Caco-2 (cell line): ENCODE data around the gene HSPG2. TPM values are rescaled to one million over a fixed set of nuclear protein-coding genes. Genes with fewer than 3 reads are reported as not detected.

Source experiments
- BruUV-seq: library from RNA; stranded (reverse); fragments of 400-500 nt; replicated peaks from 2 replicates; lab custom pipeline; 2021; lab: Mats Ljungman, UMichigan
- CTCF ChIA-PET: fragments of 300-600 bp; sonication (Branson Sonifier 250); formaldehyde crosslinking; loops from one replicate; lab custom pipeline; 2022; ENCODE audit warnings: antibody characterized with exemption; lab: Charles Lee
- POLR2A ChIA-PET: fragments of 300-600 bp; sonication (Branson Sonifier 250); formaldehyde crosslinking; loops from one replicate; lab custom pipeline; 2022; ENCODE audit warnings: antibody characterized with exemption; lab: Charles Lee
- DNase-seq, 2 experiments: peaks; one replicate each; pipeline versions ENCODE4 v3.0.0 to v3.0.0-alpha.2; 2020 to 2022
- H3K27me3 ChIP-seq: replicated peaks from 2 replicates; pipeline ENCODE4 v1.6.0; 2011; ENCODE audit warnings: low read length; ENCODE audit not compliant: control insufficient read depth, insufficient read depth
- H3K36me3 ChIP-seq: 2 replicates; pipeline ENCODE4 v1.5.1; 2011; ENCODE audit warnings: low read length; ENCODE audit not compliant: control insufficient read depth, insufficient read depth
- H3K4me1 ChIP-seq: fragments of 250-450 bp; sonication (Bioruptor Pico); 2 replicates; pipeline ENCODE4 v1.5.1; 2020; ENCODE audit warnings: mild to moderate bottlenecking
- H3K4me3 ChIP-seq: 2 replicates; pipeline ENCODE4 v1.5.1; 2011; ENCODE audit warnings: low read depth, mild to moderate bottlenecking, control low read depth, low read length
- H3K9me3 ChIP-seq: fragments of 250-450 bp; sonication (Bioruptor Pico); 2 replicates; pipeline ENCODE4 v1.5.1; 2020; ENCODE audit warnings: mild to moderate bottlenecking, moderate library complexity
- H3K27ac Mint-ChIP-seq: one replicate; pipeline ENCODE4 v1.8.0; 2022; ENCODE audit warnings: mixed read lengths; ENCODE audit not compliant: unreplicated experiment
- H3K27me3 Mint-ChIP-seq: one replicate; pipeline ENCODE4 v1.8.0; 2022; ENCODE audit warnings: mixed read lengths; ENCODE audit not compliant: insufficient read depth, unreplicated experiment
- H3K36me3 Mint-ChIP-seq: one replicate; pipeline ENCODE4 v1.8.0; 2022; ENCODE audit warnings: mild to moderate bottlenecking, mixed read lengths; ENCODE audit not compliant: insufficient read depth, unreplicated experiment
- H3K4me1 Mint-ChIP-seq: one replicate; pipeline ENCODE4 v1.8.0; 2022; ENCODE audit warnings: low read depth, mixed read lengths; ENCODE audit not compliant: unreplicated experiment
- H3K4me3 Mint-ChIP-seq: one replicate; pipeline ENCODE4 v1.8.0; 2022; ENCODE audit warnings: mild to moderate bottlenecking, moderate library complexity, mixed read lengths; ENCODE audit not compliant: unreplicated experiment
- H3K9me3 Mint-ChIP-seq: one replicate; pipeline ENCODE4 v1.8.0; 2022; ENCODE audit warnings: mixed read lengths; ENCODE audit not compliant: unreplicated experiment
- intact Hi-C: fragments of 100-400 bp; cut with micrococcal nuclease; formaldehyde crosslinking; loops from one replicate; pipeline ENCODE4 v1.10.0; 2022; ENCODE audit not compliant: unreplicated experiment
- total RNA-seq: library from RNA; stranded (reverse); gene quantifications from 2 replicates; pipeline ENCODE4 v1.2.3, GENCODE V29; 2022
- TF ChIP-seq, protein P1 (sequence below), 2 experiments: fragments of 200-600 bp in 1 of 2; IDR thresholded peaks; 1 replicate in 1 of 2; 2 replicates in 1 of 2; pipeline versions ENCODE4 v1.5.1 to v1.8.0; 2011 to 2022; ENCODE audit warnings: antibody characterized with exemption in 1 of 2, control low read depth in 1 of 2, inconsistent platforms in 1 of 2, low read depth in 1 of 2, low read length in 1 of 2, mild to moderate bottlenecking in 1 of 2, moderate library complexity in 1 of 2; ENCODE audit not compliant: insufficient read depth in 1 of 2, severe bottlenecking in 1 of 2, unreplicated experiment in 1 of 2

HSPG2 gene
- total RNA-seq, 1 experiment from 2014 or later: 237 TPM

DNA sequence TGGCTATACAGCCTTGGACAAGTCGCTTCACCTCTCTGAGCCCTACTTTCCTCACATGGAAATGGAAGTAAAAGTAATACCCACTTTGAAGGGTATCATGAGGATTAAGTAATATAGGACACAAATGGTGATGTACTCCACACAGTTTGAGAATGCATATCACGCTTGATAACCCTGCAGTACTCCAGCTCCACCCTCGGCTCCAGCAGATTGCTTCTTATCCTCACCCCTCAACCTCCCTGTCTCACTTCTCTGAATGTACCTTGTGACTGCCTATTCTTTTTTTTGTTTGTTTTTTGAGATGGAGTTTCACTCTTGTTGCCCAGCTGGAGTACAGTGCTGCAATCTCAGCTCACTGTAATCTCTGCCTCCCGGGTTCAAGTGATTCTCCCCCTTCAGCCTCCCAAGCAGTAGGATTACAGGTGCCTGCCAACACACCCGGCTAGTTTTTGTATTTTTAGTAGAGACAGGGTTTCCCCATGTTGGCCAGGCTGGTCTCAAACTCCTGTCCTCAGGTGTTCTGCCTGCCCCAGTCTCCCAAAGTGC, 69.6 kb downstream of the HSPG2 start:
- intact Hi-C loops: no loop called here
- no peaks in the 10 kb centered on the region for H3K9me3 ChIP-seq
- Mint-ChIP-seq H3K9me3 (no peaks in the 10 kb centered on the region), H3K27ac (no peak overlapping the region), H3K36me3 (peaks cover 78% of the 10 kb centered on the region), H3K4me3 (no peak overlapping the region), H3K4me1 (peaks cover 6% of the 10 kb centered on the region), H3K27me3 (no peaks in the 10 kb centered on the region)
- TF ChIP-seq, protein P1, sequence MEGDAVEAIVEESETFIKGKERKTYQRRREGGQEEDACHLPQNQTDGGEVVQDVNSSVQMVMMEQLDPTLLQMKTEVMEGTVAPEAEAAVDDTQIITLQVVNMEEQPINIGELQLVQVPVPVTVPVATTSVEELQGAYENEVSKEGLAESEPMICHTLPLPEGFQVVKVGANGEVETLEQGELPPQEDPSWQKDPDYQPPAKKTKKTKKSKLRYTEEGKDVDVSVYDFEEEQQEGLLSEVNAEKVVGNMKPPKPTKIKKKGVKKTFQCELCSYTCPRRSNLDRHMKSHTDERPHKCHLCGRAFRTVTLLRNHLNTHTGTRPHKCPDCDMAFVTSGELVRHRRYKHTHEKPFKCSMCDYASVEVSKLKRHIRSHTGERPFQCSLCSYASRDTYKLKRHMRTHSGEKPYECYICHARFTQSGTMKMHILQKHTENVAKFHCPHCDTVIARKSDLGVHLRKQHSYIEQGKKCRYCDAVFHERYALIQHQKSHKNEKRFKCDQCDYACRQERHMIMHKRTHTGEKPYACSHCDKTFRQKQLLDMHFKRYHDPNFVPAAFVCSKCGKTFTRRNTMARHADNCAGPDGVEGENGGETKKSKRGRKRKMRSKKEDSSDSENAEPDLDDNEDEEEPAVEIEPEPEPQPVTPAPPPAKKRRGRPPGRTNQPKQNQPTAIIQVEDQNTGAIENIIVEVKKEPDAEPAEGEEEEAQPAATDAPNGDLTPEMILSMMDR (IDR thresholded peaks at IDR 0.05; ENCODE audit: insufficient read depth in 1 of 2, low read depth in 1 of 2, low read length in 1 of 2, severe bottlenecking in 1 of 2, unreplicated experiment in 1 of 2): no peak
- POLR2A ChIA-PET: no interaction called here
- peaks cover 4% of the 10 kb centered on the region for H3K36me3 ChIP-seq
- no peak overlapping the region for H3K4me3 ChIP-seq
- CTCF ChIA-PET: no interaction called here
- no peaks in the 10 kb centered on the region for H3K4me1 ChIP-seq
- no peaks in the 10 kb centered on the region for H3K27me3 ChIP-seq
- DNase-seq: no peak
- BruUV-seq: TSS peak; percentile 15

DNA sequence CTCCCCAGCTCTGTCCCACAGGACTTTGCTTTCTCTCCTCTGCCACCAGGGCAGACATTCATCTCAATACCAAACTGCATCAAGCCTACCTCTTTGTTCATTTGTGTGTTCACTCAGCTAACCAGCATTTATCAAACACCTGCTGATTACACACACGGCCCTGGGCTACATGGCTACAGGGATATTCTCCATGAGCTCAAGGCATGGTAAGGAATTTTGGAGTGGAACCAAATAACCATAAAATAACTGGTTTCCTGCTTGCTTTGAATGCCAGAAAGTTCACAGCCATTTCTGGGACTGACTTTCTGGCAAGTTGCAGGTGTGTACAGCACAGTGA, 70.4 kb downstream of the HSPG2 start:
- DNase-seq: no peak
- CTCF ChIA-PET: no interaction called here
- TF ChIP-seq, protein P1 (IDR thresholded peaks at IDR 0.05; ENCODE audit: insufficient read depth in 1 of 2, low read depth in 1 of 2, low read length in 1 of 2, severe bottlenecking in 1 of 2, unreplicated experiment in 1 of 2): no peak

DNA sequence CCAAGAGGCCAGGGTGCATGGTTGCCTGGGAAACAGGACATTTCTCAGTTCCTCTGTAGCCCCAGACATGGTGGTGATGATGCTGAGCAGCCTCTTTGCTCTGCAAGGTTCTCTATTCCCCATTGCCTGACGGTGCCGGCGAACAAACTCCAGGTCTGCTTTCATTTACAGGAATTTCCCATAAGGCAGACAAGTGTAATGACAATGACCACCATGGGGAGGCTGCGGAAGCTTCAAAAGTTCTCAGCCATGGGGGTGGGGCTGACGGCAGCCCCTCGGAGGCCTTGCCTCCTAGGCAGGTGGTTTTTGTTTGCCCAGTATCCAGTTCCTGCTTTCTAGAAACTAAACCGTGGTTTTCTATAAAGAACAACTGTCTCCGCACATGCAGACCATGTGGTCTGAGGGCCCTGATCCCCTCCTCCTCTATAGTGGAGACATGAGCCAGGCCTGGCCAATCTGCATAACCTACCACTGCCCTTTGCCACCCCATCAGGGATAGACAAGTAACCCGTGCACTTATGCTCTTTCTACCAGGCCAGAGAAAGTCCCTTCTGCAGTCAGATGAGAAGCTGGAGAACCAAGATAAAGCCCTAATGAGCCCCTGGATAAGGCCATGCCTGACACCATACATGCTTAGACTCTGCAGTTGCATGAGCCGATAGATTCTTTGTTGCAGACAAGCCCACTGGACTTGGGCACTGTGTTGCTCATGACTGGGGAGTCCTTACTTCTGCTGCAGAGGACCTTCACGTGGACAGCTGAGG, 71.0 kb downstream of the HSPG2 start:
- ChIA-PET POLR2A (interaction anchor here (0.5 kb wide), 1 partner anchor 35 kb away, joined by 3 read pairs; no protein-coding TSS in a partner anchor), CTCF (no interaction called here)
- DNase-seq: peak in 1 of 2 experiments; percentile 45
- no peaks in the 10 kb centered on the region for H3K27me3 Mint-ChIP-seq
- TF ChIP-seq, protein P1 (IDR thresholded peaks at IDR 0.05; ENCODE audit: insufficient read depth in 1 of 2, low read depth in 1 of 2, low read length in 1 of 2, severe bottlenecking in 1 of 2, unreplicated experiment in 1 of 2): peak in 1 of 2 experiments; percentile 21
- peaks cover 5% of the 10 kb centered on the region for H3K36me3 ChIP-seq
- intact Hi-C loops: no loop called here
- no peak overlapping the region for H3K4me3 Mint-ChIP-seq
- H3K27ac Mint-ChIP-seq: no peak overlapping the region
- BruUV-seq: no TSS peak
- no peaks in the 10 kb centered on the region for H3K4me1 ChIP-seq
- no peak overlapping the region for H3K4me3 ChIP-seq
- no peaks in the 10 kb centered on the region for H3K27me3 ChIP-seq
- peaks cover 6% of the 10 kb centered on the region for H3K4me1 Mint-ChIP-seq
- no peaks in the 10 kb centered on the region for H3K9me3 ChIP-seq
- H3K36me3 Mint-ChIP-seq: peaks cover 78% of the 10 kb centered on the region
- no peaks in the 10 kb centered on the region for H3K9me3 Mint-ChIP-seq

More for the DNA sequence above, 70.4 kb downstream of the HSPG2 start:
- intact Hi-C loops: no loop called here
- H3K4me1 Mint-ChIP-seq: peaks cover 6% of the 10 kb centered on the region
- Histone ChIP-seq H3K27me3 (no peaks in the 10 kb centered on the region), H3K4me3 (no peak overlapping the region), H3K4me1 (no peaks in the 10 kb centered on the region), H3K9me3 (no peaks in the 10 kb centered on the region), H3K36me3 (peaks cover 4% of the 10 kb centered on the region)
- no peaks in the 10 kb centered on the region for H3K9me3 Mint-ChIP-seq
- BruUV-seq: no TSS peak
- no peaks in the 10 kb centered on the region for H3K27me3 Mint-ChIP-seq
- POLR2A ChIA-PET: no interaction called here
- H3K4me3 Mint-ChIP-seq: no peak overlapping the region
- H3K36me3 Mint-ChIP-seq: peaks cover 78% of the 10 kb centered on the region
- no peak overlapping the region for H3K27ac Mint-ChIP-seq
